IPS-15b (cell line): ENCODE measurements around the gene LHX6.

Experiments used
- H3K27me3 ChIP-seq: one replicate; pipeline ENCODE4 v1.6.1; 2013; ENCODE audit warnings: low read length; ENCODE audit not compliant: control insufficient read depth, insufficient read depth
- H3K36me3 ChIP-seq: one replicate; pipeline ENCODE4 v1.6.1; 2013; ENCODE audit warnings: low read length; ENCODE audit not compliant: control insufficient read depth, insufficient read depth
- H3K4me1 ChIP-seq: one replicate; pipeline ENCODE4 v1.6.1; 2013; ENCODE audit warnings: mild to moderate bottlenecking, low read length; ENCODE audit not compliant: control insufficient read depth, insufficient read depth
- H3K4me3 ChIP-seq: one replicate; pipeline ENCODE4 v1.5.1; 2013; ENCODE audit warnings: low read depth, low read length
- H3K9ac ChIP-seq: one replicate; pipeline ENCODE4 v1.6.1; 2013; ENCODE audit warnings: low read depth, mild to moderate bottlenecking, low read length
- H3K9me3 ChIP-seq: one replicate; pipeline ENCODE4 v1.6.1; 2013; ENCODE audit warnings: mild to moderate bottlenecking, low read length; ENCODE audit not compliant: control insufficient read depth, insufficient read depth

The LHX6 gene

DNA sequence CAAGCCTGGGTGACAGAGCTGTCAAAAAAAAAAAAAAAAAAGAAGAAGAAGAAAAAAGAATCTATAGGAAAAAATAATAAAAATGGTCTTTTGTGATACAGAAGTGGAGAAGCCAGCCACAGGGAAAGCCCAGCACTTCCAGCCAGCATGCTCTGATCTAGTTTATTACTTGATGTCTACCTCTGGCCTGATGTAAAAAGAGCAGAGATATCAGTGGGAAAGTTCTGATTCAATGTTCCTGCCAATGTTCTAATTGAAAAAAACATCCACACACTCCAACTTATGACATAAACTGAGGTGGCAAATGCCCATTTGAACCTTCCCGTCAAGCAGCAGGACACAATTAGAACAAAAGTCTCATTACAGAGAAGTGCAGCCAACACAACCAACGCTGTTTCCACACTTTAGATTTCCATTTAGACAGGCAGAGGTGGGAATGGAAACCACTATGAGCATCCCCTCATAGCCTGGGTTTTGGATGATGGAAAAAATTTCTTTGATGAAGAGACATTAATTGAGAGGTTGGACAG, 30.2 kb upstream of the LHX6 start:
- Histone ChIP-seq H3K4me3 (no peak overlapping the region), H3K4me1 (peaks cover 2% of the 10 kb centered on the region), H3K9ac (no peak overlapping the region), H3K27me3 (no peaks in the 10 kb centered on the region), H3K36me3 (no peaks in the 10 kb centered on the region), H3K9me3 (no peaks in the 10 kb centered on the region)

DNA sequence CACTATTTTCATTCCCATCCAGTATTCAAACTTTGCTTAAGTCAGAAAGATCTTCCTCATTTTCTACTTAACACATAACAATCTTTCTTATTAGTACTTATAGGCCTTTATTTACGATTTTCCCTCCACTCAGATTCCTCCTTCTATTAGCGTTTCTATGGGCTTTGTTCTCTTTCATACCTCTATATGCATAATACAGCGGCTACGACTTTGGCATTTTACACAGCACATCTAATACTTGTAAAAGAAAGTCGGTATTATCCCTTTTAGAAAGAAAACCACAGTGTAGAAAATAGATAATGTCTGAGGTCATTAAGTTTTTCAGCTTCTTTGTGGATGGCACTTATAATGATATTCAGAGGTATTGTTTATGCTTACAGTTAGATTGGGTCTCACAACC, 27.4 kb upstream of the LHX6 start:
- Histone ChIP-seq H3K36me3 (peaks cover 6% of the 10 kb centered on the region), H3K4me1 (no peaks in the 10 kb centered on the region), H3K27me3 (no peaks in the 10 kb centered on the region), H3K9ac (no peak overlapping the region), H3K4me3 (no peak overlapping the region), H3K9me3 (no peaks in the 10 kb centered on the region)

DNA sequence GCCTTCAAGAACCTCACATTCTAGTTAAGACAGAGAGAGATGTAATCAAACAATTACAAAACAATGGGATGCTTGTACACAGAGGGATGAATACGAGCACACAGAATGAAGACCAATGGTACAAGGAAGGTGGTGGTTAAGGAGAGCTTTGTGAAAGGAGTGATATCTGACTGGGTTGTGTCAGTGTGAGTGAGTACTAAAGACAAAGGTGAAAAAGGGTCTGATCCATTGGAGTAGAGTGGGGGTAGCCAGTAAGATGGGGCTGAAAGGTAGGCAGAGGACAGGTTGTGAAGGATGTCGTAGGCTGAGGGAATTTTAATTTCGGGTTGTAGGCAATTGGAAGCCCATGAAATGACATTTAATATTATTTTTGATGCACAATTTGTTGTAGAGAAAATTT, 26.0 kb upstream of the LHX6 start:
- H3K36me3 ChIP-seq, result peaks cover 8% of the 10 kb centered on the region
- H3K4me1 ChIP-seq, result no peaks in the 10 kb centered on the region
- no peaks in the 10 kb centered on the region for H3K27me3 ChIP-seq
- H3K9me3 ChIP-seq, result no peaks in the 10 kb centered on the region
- H3K9ac ChIP-seq, result no peak overlapping the region
- no peak overlapping the region for H3K4me3 ChIP-seq

DNA sequence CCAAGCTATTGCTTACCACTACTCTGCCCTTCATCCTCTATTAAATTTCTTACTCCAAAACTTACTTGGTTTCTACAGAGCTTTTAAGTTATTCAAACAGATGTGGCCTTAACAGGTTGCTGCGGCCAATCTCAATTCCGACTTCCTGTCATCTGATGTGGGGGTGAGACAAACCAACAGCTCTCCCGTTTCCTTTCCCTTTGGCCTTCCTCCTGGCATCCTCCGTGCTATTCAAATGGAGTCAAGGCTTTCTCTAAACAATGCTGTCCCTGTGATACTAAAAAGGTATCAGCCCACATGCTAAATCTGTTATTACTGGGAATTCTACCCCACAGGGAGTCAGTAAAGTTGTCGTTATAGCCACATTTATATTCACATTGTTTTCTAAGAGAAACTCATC, 24.0 kb upstream of the LHX6 start:
- H3K27me3 ChIP-seq, result no peaks in the 10 kb centered on the region
- H3K4me1 ChIP-seq, result no peaks in the 10 kb centered on the region
- no peak overlapping the region for H3K9ac ChIP-seq
- peaks cover 8% of the 10 kb centered on the region for H3K36me3 ChIP-seq
- no peak overlapping the region for H3K4me3 ChIP-seq
- H3K9me3 ChIP-seq, result no peaks in the 10 kb centered on the region

DNA sequence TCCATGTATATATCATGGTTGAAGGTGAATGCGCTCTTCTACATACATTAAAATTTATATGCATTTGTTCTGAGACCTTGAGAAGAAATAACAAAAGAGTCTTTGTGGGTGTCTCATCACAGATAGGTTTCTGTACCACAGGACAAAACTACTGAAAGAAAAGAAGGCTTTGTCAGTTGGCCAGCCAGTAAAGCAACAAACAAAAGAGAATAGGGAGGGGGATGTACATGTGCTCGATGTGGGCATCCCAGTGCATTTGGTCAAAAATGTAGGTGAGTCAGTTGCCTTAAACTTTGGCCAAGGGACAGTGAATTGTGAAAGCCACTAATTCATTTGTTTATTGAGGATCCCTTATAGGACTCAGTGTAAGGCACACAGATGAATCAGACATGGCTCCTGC, 22.6 kb upstream of the LHX6 start:
- H3K9ac ChIP-seq, result no peak overlapping the region
- H3K27me3 ChIP-seq, result no peaks in the 10 kb centered on the region
- H3K9me3 ChIP-seq, result no peaks in the 10 kb centered on the region
- no peaks in the 10 kb centered on the region for H3K4me1 ChIP-seq
- H3K36me3 ChIP-seq, result peaks cover 8% of the 10 kb centered on the region
- no peak overlapping the region for H3K4me3 ChIP-seq

DNA sequence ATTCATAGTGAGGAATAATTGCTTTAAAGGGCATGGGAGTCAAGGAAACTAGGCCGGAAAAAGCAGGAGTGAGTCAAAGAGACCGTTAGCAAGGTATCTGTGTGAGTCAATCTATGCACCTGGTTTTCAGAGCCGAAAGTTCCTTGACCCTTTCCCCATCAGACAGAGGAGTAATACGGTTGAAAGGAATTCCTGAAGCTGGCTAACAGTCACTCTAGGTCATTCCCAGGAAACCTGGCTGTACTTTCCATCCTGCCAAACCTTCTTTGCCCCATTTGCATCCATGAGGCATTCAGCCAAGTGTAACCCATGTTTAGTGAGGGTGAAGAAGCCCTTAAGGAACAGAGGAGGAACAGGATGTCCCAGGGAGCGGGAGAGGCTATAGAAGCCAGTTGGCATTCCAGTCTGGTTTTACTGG, 19.7 kb upstream of the LHX6 start:
- Histone ChIP-seq H3K4me3 (no peak overlapping the region), H3K4me1 (no peaks in the 10 kb centered on the region), H3K9me3 (no peaks in the 10 kb centered on the region), H3K27me3 (no peaks in the 10 kb centered on the region), H3K9ac (no peak overlapping the region), H3K36me3 (peaks cover 8% of the 10 kb centered on the region)

DNA sequence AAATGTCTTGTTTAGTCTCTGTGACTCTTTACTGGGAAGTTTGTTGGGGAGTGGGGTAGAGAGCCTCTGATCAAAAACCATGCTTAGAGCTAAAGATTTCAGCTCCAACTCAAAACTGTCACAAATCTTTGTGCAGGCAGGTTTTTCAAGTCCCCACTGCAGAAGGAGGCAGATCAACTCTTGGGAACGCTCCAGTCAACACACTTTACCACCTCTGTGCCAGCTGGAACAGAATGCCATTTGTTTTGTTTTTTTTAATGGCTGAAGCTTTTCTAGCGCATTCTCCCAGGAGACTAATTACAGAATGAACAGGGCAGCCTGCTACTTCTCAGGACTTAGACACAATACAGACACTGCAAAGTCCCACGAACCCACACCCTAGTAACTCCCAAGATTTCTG, 17.9 kb upstream of the LHX6 start:
- Histone ChIP-seq H3K27me3 (no peaks in the 10 kb centered on the region), H3K4me1 (no peaks in the 10 kb centered on the region), H3K9ac (no peak overlapping the region), H3K4me3 (no peak overlapping the region), H3K36me3 (peaks cover 6% of the 10 kb centered on the region), H3K9me3 (no peaks in the 10 kb centered on the region)

DNA sequence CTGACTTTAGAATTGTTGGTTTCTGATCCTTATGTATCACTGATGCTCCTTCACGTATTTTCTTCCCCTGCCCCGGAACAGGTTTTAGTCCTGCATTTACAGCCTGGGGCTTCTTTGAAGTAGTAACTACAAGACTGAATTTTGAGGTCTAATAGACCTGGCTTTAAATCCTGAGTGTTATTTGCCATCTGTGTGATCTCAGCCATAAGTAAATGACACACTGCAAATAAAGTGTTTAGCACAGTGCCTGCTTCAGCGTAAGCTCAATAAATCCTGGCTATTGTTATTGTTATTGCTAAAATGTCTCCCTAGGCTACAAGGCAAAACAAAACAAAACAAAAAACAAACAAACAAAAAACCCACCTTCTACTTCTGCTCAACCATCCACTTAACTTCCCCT, 15.6 kb upstream of the LHX6 start:
- H3K4me1 ChIP-seq, result no peaks in the 10 kb centered on the region
- no peak overlapping the region for H3K9ac ChIP-seq
- no peaks in the 10 kb centered on the region for H3K27me3 ChIP-seq
- no peaks in the 10 kb centered on the region for H3K9me3 ChIP-seq
- no peak overlapping the region for H3K4me3 ChIP-seq
- H3K36me3 ChIP-seq, result no peaks in the 10 kb centered on the region

DNA sequence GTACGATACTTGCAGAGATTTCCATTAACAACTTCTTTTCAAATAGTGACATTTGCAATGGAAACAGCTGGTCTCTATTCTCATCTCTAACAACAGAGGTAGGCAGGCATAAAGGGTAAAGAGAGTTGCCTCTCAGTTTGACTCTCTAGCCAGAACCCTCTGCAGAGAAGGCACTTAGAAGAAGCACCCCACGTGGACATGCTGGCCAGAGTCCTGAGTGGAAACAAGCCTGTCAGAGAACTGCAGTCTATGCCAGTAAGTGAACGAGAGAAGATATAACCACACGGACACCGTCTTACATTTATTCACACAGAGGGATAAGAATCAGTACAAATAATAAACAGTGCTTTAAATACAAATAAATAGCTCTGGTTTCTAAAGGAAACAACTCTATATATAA, 11.0 kb upstream of the LHX6 start:
- Histone ChIP-seq H3K4me1 (no peaks in the 10 kb centered on the region), H3K9ac (no peak overlapping the region), H3K27me3 (no peaks in the 10 kb centered on the region), H3K9me3 (no peaks in the 10 kb centered on the region), H3K4me3 (no peak overlapping the region), H3K36me3 (no peaks in the 10 kb centered on the region)

DNA sequence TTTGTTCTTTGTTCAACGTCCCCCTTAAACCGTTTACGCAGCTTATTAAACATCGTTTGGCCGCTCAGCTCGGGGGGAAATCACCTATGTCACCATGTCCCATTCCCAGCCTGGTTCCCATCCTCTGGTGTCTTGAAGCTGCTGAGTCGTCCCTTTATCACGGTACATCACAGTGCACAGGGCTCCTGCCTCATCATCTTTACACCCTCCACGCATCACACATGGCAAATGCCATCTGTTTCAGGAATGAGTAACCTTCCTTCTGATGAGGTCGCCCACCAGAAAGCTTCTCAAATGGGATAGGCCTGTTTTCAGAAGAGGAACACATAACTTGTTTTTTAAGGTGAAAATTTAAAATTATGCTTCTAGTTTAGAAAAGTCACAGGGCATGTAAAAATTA, 7.9 kb upstream of the LHX6 start:
- Histone ChIP-seq H3K27me3 (peaks cover 20% of the 10 kb centered on the region), H3K9me3 (no peaks in the 10 kb centered on the region), H3K9ac (no peak overlapping the region), H3K4me1 (no peaks in the 10 kb centered on the region), H3K36me3 (no peaks in the 10 kb centered on the region), H3K4me3 (no peak overlapping the region)

DNA sequence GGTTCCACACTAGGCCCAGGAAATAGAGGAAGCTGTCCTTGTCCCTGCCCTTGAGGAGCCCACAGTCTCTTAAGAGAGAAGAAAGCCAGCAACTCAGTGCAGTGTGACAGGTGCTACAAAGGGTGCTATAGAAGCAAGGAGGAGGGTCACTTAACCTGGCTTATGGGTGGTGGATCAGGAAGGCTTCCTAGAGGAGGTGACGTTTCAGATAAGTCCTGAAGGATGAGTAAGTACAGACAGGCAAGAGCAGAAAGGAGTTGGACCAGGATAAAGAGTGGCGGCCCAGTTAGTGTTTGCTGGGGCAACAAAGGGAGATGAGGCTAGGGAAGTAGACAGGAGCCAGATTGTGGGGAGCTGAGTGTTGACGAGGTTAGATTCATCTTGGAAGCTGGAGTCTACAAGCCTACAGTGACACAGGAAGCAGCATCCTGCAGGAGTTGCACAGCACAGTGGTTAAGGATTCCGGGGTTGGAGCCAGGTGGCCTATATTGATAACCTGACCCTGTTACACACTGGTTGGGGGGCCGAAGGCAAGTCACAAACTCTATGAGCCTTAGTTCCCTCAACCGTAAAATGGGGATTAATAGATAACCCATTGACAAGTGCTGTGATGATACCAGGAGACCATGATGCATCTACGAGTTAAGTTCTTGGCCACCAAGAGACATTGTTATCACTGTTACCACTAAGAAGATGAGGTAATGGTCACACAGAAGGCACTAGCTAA, 5.4 kb upstream of the LHX6 start:
- Histone ChIP-seq H3K4me3 (no peak overlapping the region), H3K9ac (no peak overlapping the region), H3K36me3 (no peaks in the 10 kb centered on the region), H3K27me3 (peaks cover 45% of the 10 kb centered on the region), H3K9me3 (no peaks in the 10 kb centered on the region), H3K4me1 (peaks cover under 1% of the 10 kb centered on the region)

DNA sequence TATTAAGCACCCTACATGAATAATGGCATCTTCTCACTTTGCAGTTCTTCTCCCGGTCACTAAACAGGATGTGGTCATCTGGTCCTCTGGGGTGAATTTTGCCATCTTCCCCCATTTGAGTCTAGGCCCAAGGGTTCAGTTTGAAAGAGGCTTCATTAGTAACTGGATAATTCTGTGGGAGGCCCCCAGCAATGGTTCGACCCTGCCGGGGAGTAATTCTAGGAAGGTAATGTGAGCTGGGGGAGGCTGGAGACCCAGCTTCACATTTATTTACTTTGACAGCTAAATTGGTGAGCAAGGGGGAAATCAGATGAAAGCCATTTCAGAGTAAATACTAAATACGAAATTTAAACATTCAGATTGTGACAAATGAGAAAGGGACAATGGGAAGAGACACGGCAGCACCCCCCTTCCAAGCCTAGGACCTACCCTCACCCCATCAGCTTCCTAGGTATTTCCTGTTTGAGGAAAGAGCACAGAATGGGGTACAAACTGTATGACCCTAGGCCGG, 4.1 kb upstream of the LHX6 start:
- H3K27me3 ChIP-seq, result peaks cover 57% of the 10 kb centered on the region
- peaks cover 3% of the 10 kb centered on the region for H3K4me1 ChIP-seq

More for the DNA sequence above, 4.1 kb upstream of the LHX6 start:
- H3K36me3 ChIP-seq, result no peaks in the 10 kb centered on the region
- no peak overlapping the region for H3K4me3 ChIP-seq
- H3K9ac ChIP-seq, result no peak overlapping the region
- H3K9me3 ChIP-seq, result no peaks in the 10 kb centered on the region
